CD4-positive, alpha-beta T cell (primary cell): ENCODE measurements around the gene TTC28. TPM values are rescaled to one million over a fixed set of nuclear protein-coding genes. Genes with fewer than 3 reads are reported as not detected.
A peak's percentile ranks its signal among the peaks of the same experiment; 100 is the strongest.

Source experiments
- ATAC-seq: fragments of 200-7000 bp; cut with Tn5 transposase; one replicate; pipeline ENCODE4 v1.10.0; 2022; ENCODE audit warnings: mild to moderate bottlenecking; ENCODE audit not compliant: poor library complexity
- CTCF ChIA-PET: fragments of 350-600 bp; sonication (Branson Sonifier 250); formaldehyde crosslinking; loops from one replicate; lab custom pipeline; 2021; ENCODE audit warnings: antibody characterized with exemption, inconsistent platforms; lab: Charles Lee
- POLR2A ChIA-PET: fragments of 350-600 bp; sonication (Branson Sonifier 250); formaldehyde crosslinking; loops from one replicate; lab custom pipeline; 2021; ENCODE audit warnings: antibody characterized with exemption, inconsistent platforms; lab: Charles Lee
- DNase-seq, 14 experiments: peaks; one replicate each; pipeline ENCODE4 v3.0.0-alpha.2; 2013 to 2020; ENCODE audit warnings: mixed read lengths in 2 of 14
- H3K27ac ChIP-seq, 2 donors: one replicate each; pipeline versions ENCODE4 v1.5.1 to v1.7.0; 2013; ENCODE audit warnings: low read length in 2 of 2, low read depth in 1 of 2, mild to moderate bottlenecking in 1 of 2
- H3K27me3 ChIP-seq, 2 experiments: 1 replicate in 1 of 2; 2 replicates in 1 of 2; pipeline versions ENCODE4 v1.6.1 to v1.7.0; 2013; ENCODE audit warnings: low read length in 2 of 2, control low read depth in 1 of 2, mild to moderate bottlenecking in 1 of 2, moderate library complexity in 1 of 2; ENCODE audit not compliant: insufficient read depth in 2 of 2, control insufficient read depth in 1 of 2
- H3K36me3 ChIP-seq: one replicate; pipeline ENCODE4 v1.6.1; 2013; ENCODE audit warnings: low read length, control low read depth; ENCODE audit not compliant: insufficient read depth
- H3K4me1 ChIP-seq: one replicate; pipeline ENCODE4 v1.6.1; 2013; ENCODE audit warnings: low read length, control low read depth; ENCODE audit not compliant: insufficient read depth
- H3K4me3 ChIP-seq: one replicate; pipeline ENCODE4 v1.5.1; 2013; ENCODE audit warnings: mild to moderate bottlenecking, low read length, moderate library complexity
- H3K9me3 ChIP-seq, 2 experiments: 1 replicate in 1 of 2; 2 replicates in 1 of 2; pipeline versions ENCODE4 v1.6.1 to v1.7.0; 2013; ENCODE audit warnings: low read length in 2 of 2, mild to moderate bottlenecking in 2 of 2, control low read depth in 1 of 2, moderate library complexity in 1 of 2; ENCODE audit not compliant: control insufficient read depth in 1 of 2, insufficient read depth in 1 of 2
- H3K27ac Mint-ChIP-seq: one replicate; pipeline ENCODE4 v1.8.0; 2020; ENCODE audit warnings: mixed read lengths
- H3K27me3 Mint-ChIP-seq: one replicate; pipeline ENCODE4 v1.8.0; 2021; ENCODE audit warnings: mixed read lengths
- H3K36me3 Mint-ChIP-seq: one replicate; pipeline ENCODE4 v1.8.0; 2021; ENCODE audit warnings: low read depth, mixed read lengths
- H3K4me1 Mint-ChIP-seq: one replicate; pipeline ENCODE4 v1.8.0; 2021; ENCODE audit warnings: low read depth, mixed read lengths
- H3K4me3 Mint-ChIP-seq: one replicate; pipeline ENCODE4 v1.8.0; 2020; ENCODE audit warnings: mild to moderate bottlenecking, mixed read lengths
- H3K9me3 Mint-ChIP-seq: one replicate; pipeline ENCODE4 v1.8.0; 2020; ENCODE audit warnings: mixed read lengths
- intact Hi-C, 2 experiments: fragments of 100-400 bp; cut with DNase I in 1 of 2; cut with micrococcal nuclease in 1 of 2; formaldehyde crosslinking; loops; one replicate each; pipeline versions ENCODE4 v1.15.1 to v1.9.0; 2023 to 2025; cut with DNase I, micrococcal nuclease
- total RNA-seq, 174 experiments: library from RNA in 2 of 174; stranded (reverse) in 2 of 174; gene quantifications; one replicate each; pipeline ENCODE4 v1.2.3 and lab custom pipeline; 2021 to 2026
- TF ChIP-seq, protein P1 (sequence below): fragments of 200-600 bp; IDR thresholded peaks from one replicate; pipeline ENCODE4 v1.8.0; 2022; ENCODE audit warnings: antibody characterized with exemption, mild to moderate bottlenecking

The TTC28 gene
- total RNA-seq, 2 experiments from 2014 or later: 4.6 to 5.7 TPM

DNA sequence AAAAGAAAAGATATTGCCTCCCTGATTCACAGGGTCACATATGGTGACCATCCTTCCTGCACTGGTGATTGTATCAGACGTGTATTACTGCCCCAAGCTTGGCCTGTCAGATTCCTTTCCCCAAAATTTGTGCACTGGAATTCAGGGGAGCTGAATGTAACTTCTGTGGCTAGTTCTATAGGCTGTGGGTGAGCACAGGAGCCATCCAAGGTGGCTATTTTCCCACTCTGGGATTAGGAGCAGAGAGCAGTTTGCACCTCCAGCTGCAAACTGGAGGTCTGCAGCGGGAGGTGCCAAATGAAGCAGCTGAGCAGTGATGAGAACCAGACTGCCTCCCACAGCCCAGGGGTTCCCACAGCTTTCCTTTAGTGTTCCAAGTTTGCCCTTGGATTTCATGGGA is 636.4 kb downstream of the TTC28 start:
- Mint-ChIP-seq H3K27me3 (no peaks in the 10 kb centered on the region), H3K4me3 (no peak overlapping the region), H3K27ac (no peak overlapping the region), H3K4me1 (no peaks in the 10 kb centered on the region), H3K9me3 (no peaks in the 10 kb centered on the region), H3K36me3 (no peaks in the 10 kb centered on the region)
- intact Hi-C loops: no loop called here
- ChIA-PET POLR2A (no interaction called here), CTCF (no interaction called here)
- H3K27ac ChIP-seq: no peak overlapping the region
- DNase-seq: no peak
- no peaks in the 10 kb centered on the region for H3K4me1 ChIP-seq
- H3K4me3 ChIP-seq: no peak overlapping the region
- no peaks in the 10 kb centered on the region for H3K27me3 ChIP-seq
- H3K9me3 ChIP-seq: no peaks in the 10 kb centered on the region
- H3K36me3 ChIP-seq: no peaks in the 10 kb centered on the region
- TF ChIP-seq, protein P1, sequence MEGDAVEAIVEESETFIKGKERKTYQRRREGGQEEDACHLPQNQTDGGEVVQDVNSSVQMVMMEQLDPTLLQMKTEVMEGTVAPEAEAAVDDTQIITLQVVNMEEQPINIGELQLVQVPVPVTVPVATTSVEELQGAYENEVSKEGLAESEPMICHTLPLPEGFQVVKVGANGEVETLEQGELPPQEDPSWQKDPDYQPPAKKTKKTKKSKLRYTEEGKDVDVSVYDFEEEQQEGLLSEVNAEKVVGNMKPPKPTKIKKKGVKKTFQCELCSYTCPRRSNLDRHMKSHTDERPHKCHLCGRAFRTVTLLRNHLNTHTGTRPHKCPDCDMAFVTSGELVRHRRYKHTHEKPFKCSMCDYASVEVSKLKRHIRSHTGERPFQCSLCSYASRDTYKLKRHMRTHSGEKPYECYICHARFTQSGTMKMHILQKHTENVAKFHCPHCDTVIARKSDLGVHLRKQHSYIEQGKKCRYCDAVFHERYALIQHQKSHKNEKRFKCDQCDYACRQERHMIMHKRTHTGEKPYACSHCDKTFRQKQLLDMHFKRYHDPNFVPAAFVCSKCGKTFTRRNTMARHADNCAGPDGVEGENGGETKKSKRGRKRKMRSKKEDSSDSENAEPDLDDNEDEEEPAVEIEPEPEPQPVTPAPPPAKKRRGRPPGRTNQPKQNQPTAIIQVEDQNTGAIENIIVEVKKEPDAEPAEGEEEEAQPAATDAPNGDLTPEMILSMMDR: no peak
- no peak for ATAC-seq

DNA sequence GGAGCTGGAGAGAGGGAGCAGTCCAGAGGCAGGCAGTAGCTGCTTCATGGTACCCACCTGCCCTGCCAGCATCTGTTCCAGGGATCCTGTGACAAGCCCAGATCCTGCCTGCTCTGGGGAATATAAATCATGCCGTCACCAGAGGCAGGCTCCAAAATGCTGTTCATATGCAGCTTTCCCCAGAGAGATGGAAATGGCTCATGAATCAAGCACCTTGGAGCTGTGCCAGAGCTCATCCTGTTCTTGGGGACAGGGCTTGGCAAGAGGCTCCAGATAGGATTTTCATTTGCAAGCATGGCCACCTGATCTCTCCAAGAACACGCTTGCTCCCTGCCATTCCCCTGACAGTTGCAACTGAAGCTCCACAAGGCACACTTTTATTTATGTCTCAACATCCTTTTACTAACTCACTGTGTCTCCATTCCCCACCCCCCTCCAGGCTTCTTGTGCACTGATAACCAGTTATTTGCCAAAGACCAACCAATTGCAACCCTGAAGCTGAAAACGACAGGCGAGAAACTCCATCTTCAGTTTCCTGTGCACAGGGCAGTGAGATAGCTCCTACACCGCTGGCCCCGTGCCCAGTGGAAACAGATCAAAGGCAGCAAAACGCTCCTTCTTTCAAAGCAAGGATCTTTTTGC is 644.8 kb downstream of the TTC28 start:
- Mint-ChIP-seq H3K4me3 (no peak overlapping the region), H3K4me1 (peaks cover 20% of the 10 kb centered on the region), H3K36me3 (no peaks in the 10 kb centered on the region), H3K9me3 (no peaks in the 10 kb centered on the region), H3K27ac (no peak overlapping the region), H3K27me3 (peaks cover 3% of the 10 kb centered on the region)
- H3K36me3 ChIP-seq: no peaks in the 10 kb centered on the region
- no peak overlapping the region for H3K4me3 ChIP-seq
- H3K4me1 ChIP-seq: peaks cover 7% of the 10 kb centered on the region
- intact Hi-C loops: no loop called here
- DNase-seq (peak in 8 of 14 experiments; percentile 5 to 45 (median 28)), ATAC-seq (peak; percentile 29)
- no peaks in the 10 kb centered on the region for H3K9me3 ChIP-seq
- no peak overlapping the region for H3K27ac ChIP-seq
- ChIA-PET CTCF (interaction anchor here (0.6 kb wide), 1 partner anchor 34 kb away, joined by 3 read pairs; no protein-coding TSS in a partner anchor), POLR2A (no interaction called here)
- H3K27me3 ChIP-seq: peaks cover 0 to 13% of the 10 kb centered on the region in 2 experiments
- TF ChIP-seq, protein P1: no peak

DNA sequence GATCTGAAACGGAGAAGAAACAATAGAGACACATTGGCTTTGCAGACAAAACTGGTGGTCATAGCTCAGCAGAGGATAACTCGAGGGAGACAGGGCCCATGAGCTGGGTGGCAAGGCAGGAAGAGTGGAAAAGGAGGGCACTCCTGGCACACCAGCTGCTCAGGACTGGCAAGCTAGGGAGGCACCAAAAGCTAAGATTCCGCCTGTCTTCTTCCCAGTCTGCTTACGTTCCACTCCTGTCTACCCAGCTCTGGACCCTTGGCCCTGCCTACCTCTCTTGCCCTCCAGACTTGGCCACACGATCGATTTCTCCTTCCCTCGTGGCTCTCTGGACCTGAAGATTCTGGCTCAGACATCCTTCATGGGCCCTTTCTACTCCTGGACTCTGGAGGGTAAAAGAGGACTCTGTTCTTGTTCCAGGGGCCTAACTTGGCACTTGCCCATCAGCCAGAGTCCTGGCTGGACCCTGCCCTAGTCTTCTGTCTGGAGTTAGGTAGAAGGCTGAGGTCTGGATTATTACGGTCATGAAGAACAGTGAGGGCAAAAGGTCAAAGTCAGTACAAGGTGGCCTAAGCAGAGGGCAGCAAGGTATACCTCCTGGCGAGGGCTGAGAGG is 645.4 kb downstream of the TTC28 start:
- Histone ChIP-seq H3K27ac (no peak overlapping the region), H3K9me3 (no peaks in the 10 kb centered on the region), H3K27me3 (peaks cover 0 to 13% of the 10 kb centered on the region in 2 experiments), H3K4me1 (peaks cover 7% of the 10 kb centered on the region), H3K36me3 (no peaks in the 10 kb centered on the region), H3K4me3 (no peak overlapping the region)
- intact Hi-C loops: no loop called here
- H3K27me3 Mint-ChIP-seq: peaks cover 3% of the 10 kb centered on the region
- CTCF ChIA-PET: no interaction called here
- H3K4me1 Mint-ChIP-seq: peaks cover 20% of the 10 kb centered on the region
- no peak overlapping the region for H3K27ac Mint-ChIP-seq
- TF ChIP-seq, protein P1: no peak
- no peak overlapping the region for H3K4me3 Mint-ChIP-seq
- H3K36me3 Mint-ChIP-seq: no peaks in the 10 kb centered on the region
- DNase-seq (no peak), ATAC-seq (no peak)
- no peaks in the 10 kb centered on the region for H3K9me3 Mint-ChIP-seq
- POLR2A ChIA-PET: no interaction called here
